Prostate gland (tissue), 2 donors: Measurements from ENCODE around the gene ASMT.

ENCODE experiments used
- POLR2A ChIP-seq: fragments of 450-650 bp; IDR thresholded peaks from one replicate; pipeline ENCODE4 v1.6.1; 2016; ENCODE audit warnings: antibody characterized with exemption, mild to moderate bottlenecking
- POLR2AphosphoS5 ChIP-seq: sonication (generic); formaldehyde crosslinking; IDR thresholded peaks from one replicate; pipeline ENCODE4 v1.6.1; 2017; ENCODE audit warnings: antibody characterized with exemption
- TF ChIP-seq, protein P1 (sequence below), 4 experiments: fragments of 200-600 bp in 2 of 4; fragments of 450-650 bp in 2 of 4; sonication (generic) in 2 of 4; IDR thresholded peaks; 1 replicate in 3 of 4; 2 replicates in 1 of 4; pipeline ENCODE4 v1.5.1; 2016 to 2019; ENCODE audit warnings: antibody characterized with exemption in 4 of 4, mild to moderate bottlenecking in 2 of 4, moderate library complexity in 2 of 4

DNA sequence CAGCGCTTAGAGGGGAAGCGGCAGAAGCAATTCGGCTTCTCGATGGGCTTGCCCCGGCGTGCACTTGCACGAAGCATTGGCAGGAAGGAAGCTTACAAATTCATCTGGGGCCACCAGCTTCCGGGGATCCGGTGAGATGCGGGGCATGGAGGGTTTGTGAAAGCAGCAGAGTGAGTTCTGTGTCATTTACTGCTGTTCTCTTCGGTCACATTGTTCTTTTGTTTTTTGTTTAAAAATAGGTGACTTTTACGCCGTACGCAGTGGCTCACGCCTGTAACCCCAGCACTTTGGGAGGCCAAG is 47.0 kb downstream of the ASMT start:
- TF ChIP-seq, protein P1, sequence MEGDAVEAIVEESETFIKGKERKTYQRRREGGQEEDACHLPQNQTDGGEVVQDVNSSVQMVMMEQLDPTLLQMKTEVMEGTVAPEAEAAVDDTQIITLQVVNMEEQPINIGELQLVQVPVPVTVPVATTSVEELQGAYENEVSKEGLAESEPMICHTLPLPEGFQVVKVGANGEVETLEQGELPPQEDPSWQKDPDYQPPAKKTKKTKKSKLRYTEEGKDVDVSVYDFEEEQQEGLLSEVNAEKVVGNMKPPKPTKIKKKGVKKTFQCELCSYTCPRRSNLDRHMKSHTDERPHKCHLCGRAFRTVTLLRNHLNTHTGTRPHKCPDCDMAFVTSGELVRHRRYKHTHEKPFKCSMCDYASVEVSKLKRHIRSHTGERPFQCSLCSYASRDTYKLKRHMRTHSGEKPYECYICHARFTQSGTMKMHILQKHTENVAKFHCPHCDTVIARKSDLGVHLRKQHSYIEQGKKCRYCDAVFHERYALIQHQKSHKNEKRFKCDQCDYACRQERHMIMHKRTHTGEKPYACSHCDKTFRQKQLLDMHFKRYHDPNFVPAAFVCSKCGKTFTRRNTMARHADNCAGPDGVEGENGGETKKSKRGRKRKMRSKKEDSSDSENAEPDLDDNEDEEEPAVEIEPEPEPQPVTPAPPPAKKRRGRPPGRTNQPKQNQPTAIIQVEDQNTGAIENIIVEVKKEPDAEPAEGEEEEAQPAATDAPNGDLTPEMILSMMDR (IDR thresholded peaks at IDR 0.05), result no peak
- TF ChIP-seq POLR2A (no peak), POLR2AphosphoS5 (no peak)
